ENCODE measurements around the gene MLPH.

The MLPH gene

GRCh38 chr2:237520290-237520689, 33.2 kb downstream of the MLPH start:
- DNase-seq (ENCODE audit: low read depth in 2 of 2): no peak
- TF ChIP-seq CTCF (IDR thresholded peaks at IDR 0.05; ENCODE audit: low read depth, low read length): no peak
- H3K4me3 ChIP-seq (replicated peaks in 1 of 2; ENCODE audit: low read depth in 2 of 2, low read length in 2 of 2): no peak overlapping the region

- DNase-seq (ENCODE audit: low read depth in 2 of 2): no peak
- no peak overlapping the region for H3K4me3 ChIP-seq (replicated peaks in 1 of 2; ENCODE audit: low read depth in 2 of 2, low read length in 2 of 2)
- no peak for TF ChIP-seq CTCF (IDR thresholded peaks at IDR 0.05; ENCODE audit: low read depth, low read length)
Measured at GRCh38 chr2:237524631-237525030, 37.6 kb downstream of the MLPH start.

GRCh38 chr2:237525559-237526157, 38.6 kb downstream of the MLPH start:
- H3K4me3 ChIP-seq (replicated peaks in 1 of 2; ENCODE audit: low read depth in 2 of 2, low read length in 2 of 2): no peak overlapping the region
- no peak for TF ChIP-seq CTCF (IDR thresholded peaks at IDR 0.05; ENCODE audit: low read depth, low read length)
- no peak for DNase-seq (ENCODE audit: low read depth in 2 of 2)

- no peak overlapping the region for H3K4me3 ChIP-seq (replicated peaks in 1 of 2; ENCODE audit: low read depth in 2 of 2, low read length in 2 of 2)
- TF ChIP-seq CTCF (IDR thresholded peaks at IDR 0.05; ENCODE audit: low read depth, low read length): no peak
- DNase-seq (ENCODE audit: low read depth in 2 of 2): no peak
Measured at GRCh38 chr2:237527233-237527632, 40.2 kb downstream of the MLPH start.

GRCh38 chr2:237527766-237528165, 40.7 kb downstream of the MLPH start:
- TF ChIP-seq CTCF (IDR thresholded peaks at IDR 0.05; ENCODE audit: low read depth, low read length): no peak
- H3K4me3 ChIP-seq (replicated peaks in 1 of 2; ENCODE audit: low read depth in 2 of 2, low read length in 2 of 2): no peak overlapping the region
- DNase-seq (ENCODE audit: low read depth in 2 of 2): no peak

- no peak for DNase-seq (ENCODE audit: low read depth in 2 of 2)
- TF ChIP-seq CTCF (IDR thresholded peaks at IDR 0.05; ENCODE audit: low read depth, low read length): no peak
- H3K4me3 ChIP-seq (replicated peaks in 1 of 2; ENCODE audit: low read depth in 2 of 2, low read length in 2 of 2): no peak overlapping the region
Measured at GRCh38 chr2:237529452-237530402, 42.7 kb downstream of the MLPH start.

Data from cardiac fibroblast (primary cell).